OCI-LY1 (cell line): ENCODE results near the gene SLC16A6.
"Not testable (repeated sequence)": the region's sequence is repeated elsewhere in the genome, so short reads cannot be mapped to it uniquely, and the experiment has no call there.

ENCODE experiments used
- H2AFZ ChIP-seq: fragments of 200-600 bp; sonication (generic), shearing (Covaris generic); 2 replicates; pipeline ENCODE4 v1.6.0; 2014; ENCODE audit warnings: antibody characterized with exemption, mild to moderate bottlenecking, low read length
- H3F3A ChIP-seq: fragments of 200-600 bp; sonication (generic), shearing (Covaris generic); 2 replicates; pipeline ENCODE4 v1.6.0; 2014; ENCODE audit warnings: mild to moderate bottlenecking, antibody characterized with exemption, low read length, moderate library complexity; ENCODE audit not compliant: insufficient read depth
- H3K27ac ChIP-seq: fragments of 200-600 bp; sonication (generic); 2 replicates; pipeline ENCODE4 v1.5.1; 2014; ENCODE audit warnings: low read length, mixed run types, mild to moderate bottlenecking, low read depth; ENCODE audit not compliant: poor library complexity, severe bottlenecking
- H3K27me3 ChIP-seq: fragments of 200-600 bp; sonication (generic); 2 replicates; pipeline ENCODE4 v1.6.0; 2014; ENCODE audit warnings: antibody characterized with exemption, mild to moderate bottlenecking, low read length, moderate library complexity; ENCODE audit not compliant: insufficient read depth
- H3K36me3 ChIP-seq: fragments of 200-600 bp; sonication (generic); 2 replicates; pipeline ENCODE4 v1.6.1; 2014; ENCODE audit warnings: mild to moderate bottlenecking, antibody characterized with exemption, low read length, moderate library complexity, mixed read lengths; ENCODE audit not compliant: insufficient read depth
- H3K4me1 ChIP-seq: fragments of 200-600 bp; sonication (generic); 2 replicates; pipeline ENCODE4 v1.5.1; 2014; ENCODE audit warnings: mild to moderate bottlenecking, low read length, moderate library complexity; ENCODE audit not compliant: insufficient read depth, severe bottlenecking
- H3K4me2 ChIP-seq: fragments of 200-600 bp; sonication (generic), shearing (Covaris generic); 2 replicates; pipeline ENCODE4 v1.6.1; 2014; ENCODE audit warnings: low read length
- H3K4me3 ChIP-seq: fragments of 200-600 bp; sonication (generic); 2 replicates; pipeline ENCODE4 v1.5.1; 2014; ENCODE audit warnings: low read length, low read depth, mild to moderate bottlenecking, mixed read lengths; ENCODE audit not compliant: poor library complexity, severe bottlenecking
- H3K79me2 ChIP-seq: fragments of 200-600 bp; shearing (Covaris generic); 2 replicates; pipeline ENCODE4 v1.6.1; 2016; ENCODE audit warnings: mixed run types, low read length, mixed read lengths; ENCODE audit not compliant: insufficient read depth
- H3K9ac ChIP-seq: fragments of 200-600 bp; sonication (generic), shearing (Covaris generic); 2 replicates; pipeline ENCODE4 v1.6.1; 2014; ENCODE audit warnings: mild to moderate bottlenecking, low read length, mixed read lengths
- H3K9me2 ChIP-seq: fragments of 200-600 bp; sonication (generic), shearing (Covaris generic); 2 replicates; pipeline ENCODE4 v1.6.1; 2014; ENCODE audit warnings: low read depth, mild to moderate bottlenecking, low read length, mixed read lengths
- H3K9me3 ChIP-seq: fragments of 200-600 bp; shearing (Covaris generic); 2 replicates; pipeline ENCODE4 v1.6.1; 2014; ENCODE audit warnings: low read length, mixed read lengths
- H4K20me1 ChIP-seq: fragments of 200-600 bp; sonication (generic), shearing (Covaris generic); 2 replicates; pipeline ENCODE4 v1.6.0; 2016; ENCODE audit warnings: mild to moderate bottlenecking, low read length; ENCODE audit not compliant: insufficient read depth
- EZH2 ChIP-seq: fragments of 200-600 bp; sonication (generic), shearing (Covaris generic); IDR thresholded peaks from 2 replicates; pipeline ENCODE4 v1.8.0; 2017; ENCODE audit warnings: borderline replicate concordance, mixed run types, mild to moderate bottlenecking, antibody characterized with exemption, low read length, moderate library complexity, mixed read lengths
- TF ChIP-seq, protein P1 (sequence below): fragments of 200-600 bp; sonication (generic), shearing (Covaris generic); IDR thresholded peaks from 2 replicates; pipeline ENCODE4 v1.5.1; 2017; ENCODE audit warnings: mild to moderate bottlenecking, antibody characterized with exemption, low read length, moderate library complexity, mixed read lengths

Gene SLC16A6

DNA sequence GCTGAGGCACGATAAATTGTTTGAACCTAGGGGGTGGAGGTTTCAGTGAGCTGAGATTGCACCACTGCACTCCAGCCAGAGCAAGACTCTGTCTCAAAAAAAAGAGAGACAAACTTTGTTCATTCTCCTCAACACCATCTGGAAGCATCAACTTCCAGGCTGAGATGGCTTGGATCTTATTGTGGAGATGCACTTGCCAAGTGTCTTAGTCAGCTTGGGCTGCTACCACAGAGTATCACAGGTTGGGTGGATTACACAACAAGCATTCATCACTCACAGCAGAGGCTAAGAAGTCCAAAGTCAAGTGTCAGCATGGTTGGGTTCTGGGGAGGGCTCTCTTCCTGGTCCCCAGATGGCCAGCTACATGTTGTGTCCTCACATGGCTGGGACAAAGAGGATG is 58.2 kb downstream of the SLC16A6 start:
- H4K20me1 ChIP-seq, H3K9ac ChIP-seq, H3K4me3 ChIP-seq, H2AFZ ChIP-seq, H3K79me2 ChIP-seq, H3K9me2 ChIP-seq, H3F3A ChIP-seq, H3K9me3 ChIP-seq, H3K36me3 ChIP-seq, H3K4me2 ChIP-seq, H3K27me3 ChIP-seq: not testable (repeated sequence)
- Histone ChIP-seq H3K27ac (peak overlapping the region; percentile 25), H3K4me1 (peaks cover 54% of the 10 kb centered on the region)

DNA sequence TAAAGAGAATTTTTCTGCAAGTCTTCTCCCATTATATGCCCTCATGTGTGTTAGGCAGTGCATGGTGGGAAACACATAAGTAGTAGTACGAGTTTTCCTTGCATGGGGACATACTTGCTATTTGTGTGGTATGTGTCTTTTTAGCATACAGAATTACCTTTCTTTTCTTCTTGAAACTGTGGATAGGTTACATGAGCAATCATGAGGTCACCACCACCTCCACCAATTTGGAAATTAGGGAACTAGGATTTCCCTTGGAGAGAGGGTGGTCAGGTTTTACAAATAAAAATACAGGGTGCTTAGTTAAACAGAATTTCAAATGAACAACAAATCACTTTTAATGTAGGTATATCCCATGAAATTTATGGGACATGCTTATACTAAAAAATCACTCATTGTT is 59.4 kb downstream of the SLC16A6 start:
- Histone ChIP-seq H3K4me2 (no peak overlapping the region), H3K27me3 (no peaks in the 10 kb centered on the region), H3K79me2 (no peaks in the 10 kb centered on the region), H3K27ac (peak overlapping the region; percentile 23), H2AFZ (no peak overlapping the region), H4K20me1 (no peaks in the 10 kb centered on the region), H3K4me1 (peaks cover 42% of the 10 kb centered on the region), H3K9me2 (no peaks in the 10 kb centered on the region), H3K9me3 (no peaks in the 10 kb centered on the region), H3K36me3 (no peaks in the 10 kb centered on the region), H3K4me3 (no peak overlapping the region), H3F3A (no peaks in the 10 kb centered on the region), H3K9ac (no peak overlapping the region)
- no peak for TF ChIP-seq EZH2
- TF ChIP-seq, protein P1, sequence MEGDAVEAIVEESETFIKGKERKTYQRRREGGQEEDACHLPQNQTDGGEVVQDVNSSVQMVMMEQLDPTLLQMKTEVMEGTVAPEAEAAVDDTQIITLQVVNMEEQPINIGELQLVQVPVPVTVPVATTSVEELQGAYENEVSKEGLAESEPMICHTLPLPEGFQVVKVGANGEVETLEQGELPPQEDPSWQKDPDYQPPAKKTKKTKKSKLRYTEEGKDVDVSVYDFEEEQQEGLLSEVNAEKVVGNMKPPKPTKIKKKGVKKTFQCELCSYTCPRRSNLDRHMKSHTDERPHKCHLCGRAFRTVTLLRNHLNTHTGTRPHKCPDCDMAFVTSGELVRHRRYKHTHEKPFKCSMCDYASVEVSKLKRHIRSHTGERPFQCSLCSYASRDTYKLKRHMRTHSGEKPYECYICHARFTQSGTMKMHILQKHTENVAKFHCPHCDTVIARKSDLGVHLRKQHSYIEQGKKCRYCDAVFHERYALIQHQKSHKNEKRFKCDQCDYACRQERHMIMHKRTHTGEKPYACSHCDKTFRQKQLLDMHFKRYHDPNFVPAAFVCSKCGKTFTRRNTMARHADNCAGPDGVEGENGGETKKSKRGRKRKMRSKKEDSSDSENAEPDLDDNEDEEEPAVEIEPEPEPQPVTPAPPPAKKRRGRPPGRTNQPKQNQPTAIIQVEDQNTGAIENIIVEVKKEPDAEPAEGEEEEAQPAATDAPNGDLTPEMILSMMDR: no peak

DNA sequence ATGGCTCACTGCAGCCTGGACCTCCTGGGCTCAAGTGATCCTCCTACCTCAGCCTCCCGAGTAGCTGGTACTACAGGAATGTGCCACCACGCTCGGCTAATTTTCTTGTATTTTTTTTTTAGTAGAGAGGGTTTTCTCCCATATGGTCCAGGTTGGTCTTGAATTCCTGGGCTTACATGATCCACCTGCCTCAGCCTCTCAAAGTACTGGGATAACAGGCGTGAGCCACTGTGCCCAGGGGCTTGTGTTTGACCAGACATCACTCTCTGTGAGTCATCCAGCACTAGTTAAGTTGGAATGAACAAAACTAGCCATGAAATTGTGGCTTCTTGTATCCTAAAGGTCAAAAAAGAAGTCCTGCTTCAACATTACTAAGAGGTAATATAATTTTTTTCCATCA is 59.8 kb downstream of the SLC16A6 start:
- H3F3A ChIP-seq, H3K9me2 ChIP-seq, H3K9me3 ChIP-seq, H3K4me3 ChIP-seq, H3K27me3 ChIP-seq, H2AFZ ChIP-seq, H3K9ac ChIP-seq, H3K36me3 ChIP-seq, H3K79me2 ChIP-seq, H3K4me2 ChIP-seq, H4K20me1 ChIP-seq: not testable (repeated sequence)
- Histone ChIP-seq H3K27ac (peak overlapping the region; percentile 23), H3K4me1 (peaks cover 43% of the 10 kb centered on the region)

DNA sequence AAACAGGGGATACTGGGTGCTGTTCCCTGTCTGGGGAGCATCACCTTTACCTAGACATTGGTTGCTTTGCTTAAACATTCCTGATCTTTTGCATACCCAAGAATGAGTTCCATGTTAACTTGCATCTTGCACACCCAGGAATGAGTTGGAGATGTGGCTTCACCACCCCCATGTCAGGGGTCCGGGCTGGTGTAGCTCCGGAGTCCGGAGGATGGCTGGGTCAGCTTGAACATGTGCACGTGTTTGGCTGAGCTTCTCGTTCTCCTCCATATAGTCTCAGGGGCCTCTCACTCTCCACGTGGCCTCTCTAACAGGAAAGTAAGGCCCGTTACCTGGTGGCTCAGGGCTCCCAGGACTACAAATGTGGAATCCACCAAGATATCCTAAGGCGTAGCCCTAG is 61.3 kb downstream of the SLC16A6 start:
- Histone ChIP-seq H3K79me2 (no peaks in the 10 kb centered on the region), H3K9ac (no peak overlapping the region; the same call in 1 of the 2 replicates), H3K9me2 (no peaks in the 10 kb centered on the region), H2AFZ (no peak overlapping the region), H3K27me3 (no peaks in the 10 kb centered on the region), H4K20me1 (no peaks in the 10 kb centered on the region), H3K4me3 (no peak overlapping the region), H3K27ac (peak overlapping the region; percentile 59), H3K36me3 (no peaks in the 10 kb centered on the region), H3K9me3 (no peaks in the 10 kb centered on the region), H3K4me2 (no peak overlapping the region), H3F3A (no peaks in the 10 kb centered on the region), H3K4me1 (peaks cover 44% of the 10 kb centered on the region)
- no peak for TF ChIP-seq EZH2
- TF ChIP-seq, protein P1: no peak
